NCI-H2107 treated with DMSO at 0.1 percent for 48 hours (cell line): ENCODE results near the gene PHLPP1.

Source experiments
- DNase-seq: peaks from one replicate; lab custom pipeline; 2025; ENCODE audit not compliant: unreplicated experiment; lab: John Stamatoyannopoulos, UW

Gene PHLPP1

DNA sequence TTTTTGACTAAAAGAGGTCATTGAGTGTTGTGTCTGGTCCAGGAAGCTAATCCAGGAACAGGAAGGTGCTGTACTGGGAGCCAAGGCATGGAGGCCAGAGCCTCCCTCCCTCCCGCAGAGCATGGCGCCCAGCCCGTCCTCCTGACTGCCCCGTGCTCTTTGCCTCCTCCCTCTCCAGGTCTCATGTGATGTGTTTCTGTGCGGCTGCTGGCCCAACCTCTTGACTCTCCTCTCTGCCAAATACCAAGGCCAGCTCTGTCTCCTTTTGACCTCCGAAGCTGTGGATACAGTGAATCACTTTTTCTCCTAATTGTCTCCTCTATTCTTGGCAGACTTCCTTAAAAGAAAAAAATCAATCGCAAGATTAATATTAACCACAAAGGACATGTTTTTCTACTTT, 284.1 kb downstream of the PHLPP1 start:
- DNase-seq: no peak

DNA sequence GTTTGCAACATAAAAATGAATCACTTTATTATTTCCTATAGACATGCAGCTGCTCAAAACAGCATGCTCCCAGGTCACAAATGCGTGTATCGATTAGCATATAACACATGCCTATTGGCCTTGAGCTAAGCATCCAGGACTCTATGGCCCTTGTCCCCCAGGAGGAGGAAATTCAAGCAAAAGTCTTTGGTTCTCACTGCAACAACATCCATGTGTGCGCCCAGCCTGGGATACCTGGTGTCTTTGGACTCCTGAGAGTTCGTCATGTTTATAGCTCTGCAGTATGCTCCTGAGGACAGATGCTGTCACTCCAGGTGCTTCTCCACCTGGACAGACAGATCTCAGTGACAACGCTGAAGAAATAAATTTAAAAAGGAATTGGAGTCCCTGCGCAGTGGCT, 284.6 kb downstream of the PHLPP1 start:
- no peak for DNase-seq

DNA sequence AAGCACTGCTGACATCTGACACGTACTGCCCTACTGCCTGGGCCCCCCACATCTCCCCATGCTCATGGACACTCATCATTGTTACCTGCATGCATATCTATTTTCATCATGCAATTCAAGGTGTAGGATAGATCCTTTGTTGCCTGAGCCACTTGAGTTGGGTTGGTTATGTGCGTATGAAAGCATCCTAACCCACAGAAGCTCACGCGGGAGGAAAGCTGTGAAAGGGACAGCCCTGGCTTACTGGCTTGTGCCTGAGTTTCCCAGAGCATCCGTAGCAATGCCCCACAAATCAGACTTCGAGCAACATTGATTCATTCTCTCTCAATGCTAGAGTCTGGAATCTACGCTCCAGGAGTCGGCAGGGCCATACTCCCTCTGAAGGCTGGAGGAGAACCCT, 285.5 kb downstream of the PHLPP1 start:
- peak; percentile 65 for DNase-seq

DNA sequence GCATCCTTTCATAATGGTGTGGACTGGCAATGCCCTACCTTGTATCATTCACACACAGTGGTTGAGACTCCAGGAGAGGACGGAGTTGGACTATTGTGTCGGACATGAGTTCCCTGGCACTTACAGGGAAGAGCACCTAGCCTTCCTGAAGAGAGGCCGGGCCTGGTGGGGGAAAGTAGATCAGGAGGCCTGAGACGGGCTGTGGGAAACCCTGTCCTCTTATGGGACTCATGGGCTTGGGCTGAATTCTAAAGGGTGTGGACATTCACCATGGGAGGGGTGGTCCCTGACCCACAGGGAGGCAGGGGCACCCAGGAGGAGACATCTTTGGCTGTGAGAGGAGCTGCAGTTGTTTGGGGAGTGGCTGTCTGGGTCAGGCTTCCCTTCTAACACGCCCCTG, 286.5 kb downstream of the PHLPP1 start:
- DNase-seq: no peak

DNA sequence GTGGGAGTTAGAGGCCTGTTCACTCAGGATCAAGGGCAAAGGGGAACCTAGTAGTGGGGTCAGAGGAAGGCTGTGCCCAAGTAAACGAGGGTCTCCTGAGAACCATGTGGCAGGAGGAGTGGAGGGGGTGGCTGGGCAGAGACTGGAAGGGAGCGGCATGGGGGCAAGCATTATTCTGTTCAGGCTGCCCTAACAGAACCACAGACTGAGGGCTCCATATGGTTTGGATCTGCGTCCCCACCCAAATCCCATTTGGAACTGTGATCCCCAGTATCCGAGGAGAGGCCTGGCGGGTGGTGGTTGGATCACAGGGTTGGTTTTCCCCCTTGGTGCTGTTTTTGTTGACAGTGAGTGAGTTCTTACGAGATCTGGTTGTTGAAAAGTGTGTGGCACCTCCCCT, 287.0 kb downstream of the PHLPP1 start:
- DNase-seq: no peak

DNA sequence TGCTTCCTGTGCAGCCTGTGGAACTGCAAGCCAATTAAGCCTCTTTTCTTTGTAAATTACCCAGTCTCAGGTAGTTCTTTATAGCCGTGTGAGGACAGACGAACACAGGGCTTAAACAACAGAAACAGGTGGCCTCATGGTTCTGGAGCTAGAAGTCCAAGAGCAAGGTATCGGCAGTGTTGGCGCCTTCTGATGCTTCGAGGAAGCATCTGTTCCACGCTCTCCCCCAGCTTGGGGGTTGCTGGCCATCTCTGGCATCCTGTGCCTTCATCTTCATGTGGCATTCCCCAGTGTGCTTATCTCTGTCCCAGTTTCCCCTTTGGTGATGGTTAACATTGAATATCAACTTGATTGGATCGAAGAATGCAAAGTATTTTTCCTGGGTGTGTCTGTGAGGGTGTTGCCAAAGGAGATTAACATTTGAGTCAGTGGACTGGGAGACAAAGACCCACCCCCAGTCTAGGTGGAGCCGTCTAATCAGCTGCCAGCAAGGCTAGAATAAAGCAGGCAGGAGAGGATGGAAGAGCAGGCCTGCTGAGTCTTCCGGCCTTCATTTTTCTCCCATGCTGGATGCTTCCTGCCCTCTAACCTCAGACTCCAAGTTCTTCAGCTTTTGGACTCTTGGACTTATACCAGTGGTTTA, 287.6 kb downstream of the PHLPP1 start:
- no peak for DNase-seq

DNA sequence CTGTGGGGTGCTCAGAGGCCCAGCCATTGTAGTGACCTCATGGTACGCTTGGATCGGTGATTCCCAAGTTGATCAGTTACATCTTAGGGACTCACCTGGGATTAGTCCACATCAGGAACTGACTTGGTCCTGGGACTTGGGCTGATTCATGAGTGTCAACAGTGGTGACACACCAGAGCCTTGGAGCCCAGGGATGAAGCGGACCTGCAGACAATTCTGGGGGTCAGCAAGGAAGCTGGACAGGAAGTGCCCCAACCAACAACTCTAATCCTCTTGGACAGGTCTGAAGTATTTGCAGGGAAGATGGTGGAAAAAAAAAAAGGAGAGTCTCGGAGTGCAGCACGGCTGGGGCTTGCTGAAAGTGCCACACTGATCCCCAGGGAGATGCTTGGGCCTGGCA, 288.6 kb downstream of the PHLPP1 start:
- no peak for DNase-seq

DNA sequence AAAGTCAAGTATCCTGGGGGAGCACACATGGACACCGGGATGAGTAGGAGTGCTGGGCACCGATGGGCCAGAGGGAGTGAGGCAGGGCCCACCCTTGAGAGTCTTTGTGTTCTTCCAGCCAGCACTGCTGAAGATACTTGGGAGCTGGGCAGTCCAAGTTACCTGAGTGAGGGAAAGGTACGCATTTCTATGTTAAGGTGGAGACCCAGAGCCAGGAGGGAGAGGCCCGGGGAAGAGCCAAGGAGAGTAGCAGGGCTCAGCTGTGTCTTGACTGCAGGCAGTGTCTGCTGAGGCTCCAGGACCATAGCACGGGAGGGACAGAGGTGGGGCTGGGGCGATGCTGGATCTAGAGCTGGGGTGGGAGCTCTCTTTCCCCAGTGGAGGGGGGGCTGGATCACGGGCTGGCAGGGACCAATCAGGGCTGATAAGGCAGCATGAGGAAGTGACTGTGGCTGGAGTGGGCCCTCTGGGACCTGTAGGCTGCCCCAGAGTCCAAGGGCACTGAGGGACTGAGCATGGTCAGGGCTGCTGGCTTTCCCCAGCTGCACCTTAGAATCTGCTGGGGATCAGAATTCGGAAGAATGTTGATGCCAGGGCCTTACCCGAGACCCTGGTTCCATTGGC, 289.2 kb downstream of the PHLPP1 start:
- DNase-seq: no peak

DNA sequence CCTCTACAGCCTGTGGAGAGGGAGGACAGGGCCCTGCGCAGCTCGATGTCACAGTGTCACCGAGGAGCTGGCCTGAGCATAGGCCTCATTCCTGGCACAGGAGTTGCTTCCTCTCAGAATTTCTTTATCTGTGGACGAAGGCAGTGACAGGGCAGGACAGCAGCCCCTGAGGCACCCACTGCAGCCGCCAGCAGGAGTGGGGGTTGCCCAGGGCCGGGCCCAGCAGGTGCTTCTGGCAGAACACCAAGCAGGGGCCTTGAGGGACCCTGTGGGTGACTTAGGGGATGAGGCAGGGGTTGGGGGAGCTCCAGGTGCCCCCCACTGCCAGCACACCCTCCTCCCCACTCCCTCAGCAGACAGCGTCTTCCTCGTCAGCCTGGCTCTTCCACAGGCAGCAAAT, 290.0 kb downstream of the PHLPP1 start:
- no peak for DNase-seq

DNA sequence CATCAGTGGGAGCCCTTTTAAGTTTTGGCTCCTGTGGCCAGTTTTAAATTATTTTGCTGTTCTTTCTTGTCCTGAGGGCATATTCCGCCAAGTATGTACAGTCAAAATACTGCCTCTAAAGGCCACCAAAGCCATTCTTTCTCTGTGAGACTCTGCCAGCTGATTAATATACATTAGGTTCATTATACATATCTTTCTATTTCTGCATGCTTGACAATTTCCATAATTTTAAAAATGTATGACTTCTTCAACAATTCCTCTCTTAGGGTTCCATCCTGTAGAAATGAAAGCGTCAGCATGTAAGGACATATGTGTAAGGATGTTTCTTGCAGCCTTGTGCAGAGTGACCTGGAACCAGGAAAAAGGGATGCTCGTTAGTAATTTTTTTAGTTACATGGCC, 291.9 kb downstream of the PHLPP1 start:
- no peak for DNase-seq

DNA sequence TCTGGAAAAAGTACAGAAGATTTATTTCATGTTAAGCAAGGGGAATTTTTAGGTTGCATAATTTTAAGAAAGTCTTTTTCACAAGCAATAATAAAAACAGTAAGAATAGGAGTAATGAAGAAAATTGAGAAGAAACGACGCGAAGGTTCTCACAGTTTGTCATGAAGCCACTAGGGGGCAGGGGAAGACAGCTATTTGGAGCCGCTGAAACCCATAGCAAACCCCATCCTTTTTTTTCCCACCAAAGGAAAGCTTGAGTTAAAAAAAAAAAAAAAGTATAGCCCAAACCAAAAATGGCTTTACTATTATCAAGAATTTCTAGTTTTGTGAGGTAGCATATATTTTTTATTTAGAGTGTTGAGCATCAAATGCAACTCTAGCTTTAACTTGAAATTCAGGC, 300.9 kb downstream of the PHLPP1 start:
- peak; percentile 85 for DNase-seq

DNA sequence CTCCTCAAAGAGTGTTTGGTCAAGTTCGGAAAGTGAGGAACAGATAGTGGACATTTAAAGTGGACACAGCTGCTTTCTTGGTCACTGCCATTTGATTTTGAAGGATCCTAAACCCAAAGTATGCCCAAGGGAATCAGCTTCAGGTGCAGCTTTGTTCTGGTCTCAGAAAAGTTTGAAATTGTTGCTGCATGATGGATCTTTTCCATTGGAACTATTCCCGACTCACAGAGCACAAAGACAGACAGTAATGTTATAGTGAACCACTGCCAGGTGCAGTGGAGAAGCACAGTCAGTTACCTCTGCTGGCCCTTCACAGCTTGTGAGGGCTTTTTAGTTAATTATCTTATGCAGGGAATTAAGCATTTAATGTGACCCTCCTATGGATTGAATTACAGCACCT, 301.7 kb downstream of the PHLPP1 start:
- DNase-seq: peak; percentile 59

DNA sequence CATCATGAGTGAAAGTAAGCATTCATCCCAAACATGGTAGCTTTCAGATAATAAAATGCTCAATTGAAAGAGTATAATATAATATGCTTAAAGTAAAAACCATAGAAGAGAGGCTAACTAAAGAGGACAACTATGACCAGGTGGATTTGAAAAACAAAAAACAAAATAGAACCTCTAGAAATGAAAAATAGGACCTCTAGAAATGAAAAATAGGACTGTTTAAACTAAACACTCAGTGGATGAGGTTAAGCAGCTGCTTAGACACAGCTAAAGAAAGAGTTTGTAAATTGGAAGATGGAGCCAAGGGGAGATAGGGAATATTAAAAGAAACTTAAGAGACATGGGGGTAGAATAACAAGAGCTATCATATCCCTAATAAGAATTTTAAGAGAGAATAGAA, 302.6 kb downstream of the PHLPP1 start:
- DNase-seq: no peak

DNA sequence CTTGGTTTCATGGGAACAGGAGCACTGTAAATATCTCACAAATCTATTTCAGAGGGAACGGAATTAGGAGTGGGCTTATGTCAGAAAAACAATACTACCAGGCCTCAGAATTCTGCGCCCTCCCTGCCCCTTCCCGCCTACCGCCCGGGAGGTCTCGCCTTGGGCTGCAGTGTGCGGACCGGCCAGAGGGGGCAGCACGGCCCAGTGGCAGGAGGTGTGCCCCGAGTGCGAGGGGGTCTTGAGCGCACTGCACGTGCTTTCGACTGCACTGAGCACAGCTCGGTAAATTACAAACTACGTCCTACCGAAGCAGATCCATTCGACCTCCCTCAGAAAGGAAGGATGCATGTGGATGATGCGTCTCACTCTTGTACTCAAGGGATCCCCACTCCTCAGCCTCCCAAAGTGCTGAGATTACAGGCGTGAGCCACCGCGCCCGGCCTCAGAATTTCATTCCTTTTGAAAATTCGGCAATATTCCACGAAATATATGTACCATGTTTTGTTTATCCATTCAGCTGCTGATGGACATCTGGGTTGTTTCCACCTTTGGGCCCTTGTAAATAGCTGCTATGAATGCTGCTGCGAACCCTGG, 307.2 kb downstream of the PHLPP1 start:
- DNase-seq: no peak

DNA sequence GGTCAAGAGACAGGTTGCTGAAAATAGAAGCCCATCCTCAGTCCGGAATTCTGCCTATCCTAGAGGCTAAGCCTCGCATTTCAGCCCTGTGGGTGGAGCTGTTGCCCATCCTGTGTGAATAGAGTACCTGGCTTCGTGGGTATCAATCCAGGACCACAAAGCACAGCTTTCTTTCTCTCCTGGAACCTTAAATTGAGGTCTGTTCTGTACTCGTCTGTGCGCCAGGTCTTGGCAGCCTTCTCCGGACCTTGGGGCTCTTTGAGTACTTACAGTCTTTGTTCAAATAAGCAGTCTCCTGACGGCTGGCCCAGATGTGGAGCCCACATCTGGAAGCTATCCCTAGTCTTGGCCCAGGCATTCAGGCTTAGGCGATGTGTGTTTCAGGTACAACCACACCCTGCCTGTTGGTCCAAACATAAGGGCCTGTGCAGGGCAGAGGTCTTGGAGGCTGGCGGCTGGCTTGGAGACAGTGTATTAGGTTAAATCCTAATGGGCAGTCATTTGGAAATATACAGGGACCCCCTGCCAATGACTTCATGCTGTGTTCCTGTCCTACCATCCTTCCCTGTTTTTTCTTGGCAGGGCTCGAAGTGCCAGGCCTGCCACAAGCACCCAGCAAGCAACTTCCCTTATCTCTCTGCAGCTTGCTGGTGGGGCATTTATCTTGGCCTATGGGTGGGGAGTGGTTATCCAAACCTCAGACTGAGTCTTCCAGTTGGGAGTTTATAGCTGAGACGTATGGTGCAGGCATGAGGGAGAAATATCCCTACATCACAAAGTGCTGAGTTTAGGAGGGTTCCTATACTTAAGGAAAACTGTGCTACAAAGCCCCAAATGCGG, 310.1 kb downstream of the PHLPP1 start:
- peak; percentile 79 for DNase-seq

DNA sequence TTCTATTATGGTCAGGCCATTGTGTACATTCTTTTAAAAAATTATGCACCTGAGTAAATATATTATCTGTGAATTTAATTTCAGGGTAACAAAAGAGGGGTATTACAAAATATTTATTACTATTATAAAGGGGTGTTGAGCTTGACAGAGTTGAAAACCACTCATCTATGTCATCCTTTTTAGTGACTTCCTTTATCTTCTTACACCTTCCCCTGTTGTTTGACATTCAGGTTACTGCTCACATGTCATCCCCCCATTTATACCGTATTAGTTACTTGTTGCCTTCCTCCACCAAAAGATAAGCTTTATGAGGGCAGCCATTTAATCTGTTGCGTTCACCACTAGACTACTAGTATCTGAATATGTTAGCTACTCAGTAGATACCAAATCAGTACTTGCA, 313.0 kb downstream of the PHLPP1 start:
- no peak for DNase-seq
